Measurements from ENCODE around the gene KCNMA1.

- TF ChIP-seq TAF1 (IDR thresholded peaks at IDR 0.05; ENCODE audit: low read depth) (no peak), CTCF (IDR thresholded peaks at IDR 0.05; ENCODE audit: poor library complexity, severe bottlenecking) (no peak), REST (IDR thresholded peaks at IDR 0.05; ENCODE audit: borderline replicate concordance) (no peak), EZH2 (IDR thresholded peaks at IDR 0.05; ENCODE audit: borderline replicate concordance, insufficient read depth, low read length, poor library complexity, severe bottlenecking) (no peak), POLR2AphosphoS5 (IDR thresholded peaks at IDR 0.05) (no peak), RAD21 (conservative IDR thresholded peaks at IDR 0.05) (no peak), EP300 (conservative IDR thresholded peaks at IDR 0.05; ENCODE audit: poor library complexity, severe bottlenecking) (no peak), MXI1 (conservative IDR thresholded peaks at IDR 0.05; ENCODE audit: poor library complexity, severe bottlenecking) (no peak), SMC3 (conservative IDR thresholded peaks at IDR 0.05; ENCODE audit: poor library complexity) (no peak)
These were observed 349.9 kb downstream of the KCNMA1 start for GRCh38 chr10:77287647-77288120.

All from neural cell (in vitro differentiated cells).